NT2/D1 (cell line): ENCODE measurements around the gene ANKRD53.

Experiments used
- DNase-seq: peaks from one replicate; pipeline ENCODE4 v3.0.0-alpha.2; 2011; ENCODE audit warnings: low read depth, low spot score
- H3K27me3 ChIP-seq: 2 replicates; pipeline ENCODE4 v1.6.0; 2011; ENCODE audit warnings: mild to moderate bottlenecking; ENCODE audit not compliant: insufficient read length, insufficient read depth
- H3K36me3 ChIP-seq: 2 replicates; pipeline ENCODE4 v1.6.1; 2011; ENCODE audit warnings: mild to moderate bottlenecking, low read length, mixed read lengths; ENCODE audit not compliant: insufficient read depth, insufficient read length
- H3K4me1 ChIP-seq: 2 replicates; pipeline ENCODE4 v1.5.1; 2011; ENCODE audit not compliant: insufficient read depth, insufficient read length
- H3K4me3 ChIP-seq: 2 replicates; pipeline ENCODE4 v1.5.1; 2011; ENCODE audit warnings: low read depth; ENCODE audit not compliant: insufficient read length
- H3K9ac ChIP-seq: 2 replicates; pipeline ENCODE4 v1.6.0; 2011; ENCODE audit warnings: low read depth; ENCODE audit not compliant: insufficient read length
- H3K9me3 ChIP-seq: 2 replicates; pipeline ENCODE4 v1.5.1; 2011; ENCODE audit warnings: mild to moderate bottlenecking, low read length; ENCODE audit not compliant: insufficient read depth
- SUZ12 ChIP-seq: IDR thresholded peaks from 2 replicates; pipeline ENCODE4 v1.6.1; 2011; ENCODE audit not compliant: insufficient read length, insufficient read depth; ENCODE audit errors: extremely low read depth
- YY1 ChIP-seq: IDR thresholded peaks from 2 replicates; pipeline ENCODE4 v1.6.1; 2011; ENCODE audit not compliant: insufficient read length, insufficient read depth
- ZNF274 ChIP-seq: IDR thresholded peaks from 2 replicates; pipeline ENCODE4 v1.6.1; 2011; ENCODE audit warnings: mild to moderate bottlenecking, low read depth, low read length

ANKRD53 gene

GRCh38 chr2:70978341-70979179 is at the start of gene ANKRD53:
Gene ANKRD53 (plus strand): TSS chr2:70978630. CDS start chr2:70978646, 16 bp downstream.
- H3K4me1 ChIP-seq = peaks cover 3% of the 10 kb centered on the region
- no peak for DNase-seq
- peak within 1 kb of the TSS; percentile 59 for H3K9ac ChIP-seq
- H3K36me3 ChIP-seq = peaks cover 5% of the 10 kb centered on the region
- no peak for TF ChIP-seq ZNF274
- TF ChIP-seq SUZ12 = no peak
- no peak for TF ChIP-seq YY1
- H3K4me3 ChIP-seq = peak within 1 kb of the TSS; percentile 41
- H3K27me3 ChIP-seq = peaks cover 30% of the 10 kb centered on the region
- H3K9me3 ChIP-seq = no peaks in the 10 kb centered on the region

DNA sequence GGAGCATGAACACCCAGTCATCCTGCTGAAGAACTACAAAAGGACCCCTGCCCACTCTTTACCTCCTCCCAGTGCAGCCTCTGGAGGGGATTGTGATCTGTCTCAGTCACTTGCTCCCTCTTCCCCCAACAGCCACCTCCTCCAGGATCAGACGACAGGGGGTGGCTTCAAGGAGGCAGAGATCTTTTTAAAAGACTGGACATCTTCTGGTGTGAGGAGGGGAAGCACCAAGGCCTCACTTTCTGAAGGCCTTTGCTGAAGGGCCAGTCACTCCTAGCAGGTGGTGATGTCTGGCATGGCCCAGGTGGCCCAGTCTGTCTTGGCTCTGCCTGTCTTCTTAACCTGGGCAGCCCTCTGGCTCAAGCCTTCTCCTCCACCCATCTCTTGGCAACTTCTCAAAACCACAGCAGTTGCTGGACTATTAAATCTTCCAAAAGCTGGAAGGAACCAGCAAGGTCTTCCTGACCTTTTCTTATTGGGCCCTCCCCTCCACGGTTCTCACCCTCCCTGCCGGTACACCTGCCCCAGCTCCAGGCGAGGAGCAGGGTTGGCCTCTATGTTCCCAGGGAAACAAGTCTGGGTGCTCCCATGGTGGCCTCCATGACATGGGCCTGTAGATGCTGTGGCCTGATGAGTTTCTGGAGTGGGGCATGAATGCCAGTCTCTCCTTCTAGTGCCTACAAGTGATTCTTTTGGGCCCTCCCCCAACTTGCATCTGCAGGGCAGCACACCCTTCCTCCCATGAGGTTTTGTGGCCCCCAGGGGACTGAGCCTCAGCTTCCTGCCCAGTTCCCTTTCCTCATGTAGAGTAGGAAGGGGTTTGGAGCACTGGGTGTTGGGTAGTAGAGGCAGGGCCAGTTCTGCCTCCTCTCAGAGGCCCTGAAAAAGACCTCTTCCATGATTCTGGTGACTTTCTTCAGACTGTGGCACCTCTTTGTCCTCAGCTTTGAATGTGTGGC is 47.8 kb upstream of the ANKRD53 start:
- H3K36me3 ChIP-seq = no peaks in the 10 kb centered on the region
- peaks cover 3% of the 10 kb centered on the region for H3K4me1 ChIP-seq
- no peaks in the 10 kb centered on the region for H3K9me3 ChIP-seq
- no peak overlapping the region for H3K4me3 ChIP-seq
- H3K9ac ChIP-seq = no peak overlapping the region
- peaks cover 3% of the 10 kb centered on the region for H3K27me3 ChIP-seq
- no peak for DNase-seq
- TF ChIP-seq SUZ12 (no peak), ZNF274 (no peak), YY1 (no peak)

DNA sequence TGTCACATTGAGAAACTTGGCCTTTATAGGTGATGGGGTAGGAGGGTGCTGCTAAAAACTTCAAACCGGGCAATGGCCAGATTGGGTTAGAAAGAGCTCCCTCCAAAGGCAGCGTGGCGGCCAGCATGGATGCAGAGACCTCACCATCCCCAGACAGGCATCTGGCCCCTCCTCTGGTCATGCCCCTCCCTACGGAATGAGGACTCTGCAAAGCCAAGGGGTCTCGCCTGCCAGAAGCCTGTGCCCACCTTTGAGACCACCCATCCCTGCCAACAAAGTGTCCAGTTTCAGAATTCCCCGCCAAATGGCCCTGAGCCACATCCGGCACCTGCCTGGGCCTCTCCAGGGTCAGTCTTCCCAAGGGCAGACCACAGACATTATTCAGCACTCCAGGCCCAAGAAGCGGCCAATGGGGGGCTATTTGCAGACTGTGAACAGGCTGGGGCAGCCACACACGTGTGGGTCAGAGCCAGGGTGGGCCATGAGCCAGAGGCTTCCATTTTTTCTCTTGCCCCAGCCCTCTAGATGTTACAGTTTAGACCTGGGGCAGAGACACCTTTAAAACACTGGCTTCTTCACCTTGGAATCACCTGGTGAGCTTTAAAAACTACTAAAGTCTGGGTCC is 46.9 kb upstream of the ANKRD53 start:
- peaks cover 7% of the 10 kb centered on the region for H3K4me1 ChIP-seq
- H3K9ac ChIP-seq = no peak overlapping the region
- TF ChIP-seq ZNF274 = no peak
- TF ChIP-seq YY1 = no peak
- TF ChIP-seq SUZ12 = no peak
- no peaks in the 10 kb centered on the region for H3K36me3 ChIP-seq
- H3K27me3 ChIP-seq = peaks cover 3% of the 10 kb centered on the region
- H3K4me3 ChIP-seq = no peak overlapping the region
- DNase-seq = no peak
- no peaks in the 10 kb centered on the region for H3K9me3 ChIP-seq

- TF ChIP-seq SUZ12 = no peak
- no peak for TF ChIP-seq ZNF274
- TF ChIP-seq YY1 = no peak
- no peak for DNase-seq
- peaks cover 17% of the 10 kb centered on the region for H3K4me1 ChIP-seq
- no peak overlapping the region for H3K9ac ChIP-seq
- H3K36me3 ChIP-seq = no peaks in the 10 kb centered on the region
- no peaks in the 10 kb centered on the region for H3K9me3 ChIP-seq
- H3K27me3 ChIP-seq = peaks cover 3% of the 10 kb centered on the region
- no peak overlapping the region for H3K4me3 ChIP-seq
Observed at GRCh38 chr2:70932631-70933230, 45.7 kb upstream of the ANKRD53 start.

GRCh38 chr2:70934981-70935380 is 43.4 kb upstream of the ANKRD53 start:
- Histone ChIP-seq H3K4me3 (no peak overlapping the region), H3K4me1 (peaks cover 35% of the 10 kb centered on the region), H3K27me3 (peaks cover 9% of the 10 kb centered on the region), H3K36me3 (no peaks in the 10 kb centered on the region), H3K9me3 (no peaks in the 10 kb centered on the region), H3K9ac (no peak overlapping the region)
- no peak for DNase-seq
- TF ChIP-seq YY1 = no peak
- TF ChIP-seq ZNF274 = no peak
- TF ChIP-seq SUZ12 = no peak

DNA sequence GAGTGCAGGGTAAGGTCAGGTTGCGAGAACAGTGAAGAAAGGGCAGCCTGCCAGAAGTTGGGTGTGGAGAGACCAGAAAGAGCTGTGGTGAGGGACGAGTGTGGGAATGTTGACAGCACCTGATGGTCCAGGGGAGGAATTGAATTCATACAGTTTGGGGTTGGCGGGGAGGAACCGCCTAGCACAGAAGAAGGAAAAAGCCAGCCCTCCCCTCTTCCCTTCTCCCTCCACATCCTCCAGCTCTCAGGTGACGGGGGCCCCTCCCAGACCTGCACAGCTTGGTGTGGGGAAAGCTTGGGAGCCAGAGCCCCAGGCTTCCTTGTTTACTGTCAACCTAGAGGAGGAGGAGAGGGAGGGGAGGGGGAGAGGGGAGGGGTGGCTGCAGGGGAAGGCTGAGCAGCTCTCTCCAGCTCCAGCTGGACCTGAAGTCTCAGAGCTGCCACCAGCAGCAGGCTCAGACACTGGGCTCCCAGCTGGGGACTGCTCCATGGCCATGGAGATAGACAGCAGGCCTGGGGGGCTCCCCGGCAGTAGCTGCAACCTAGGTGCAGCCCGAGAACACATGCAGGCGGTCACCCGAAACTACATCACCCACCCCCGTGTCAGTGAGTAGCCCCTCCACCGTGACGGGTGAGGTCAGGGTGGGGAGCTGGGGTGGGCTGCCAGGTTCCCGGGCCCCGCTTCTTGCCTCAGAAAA is 42.8 kb upstream of the ANKRD53 start, which contains the start of gene ATP6V1B1:
Gene ATP6V1B1, plus strand, starts transcription at position 433 of the 697 bp plus-strand sequence. Its CDS starts 55 bp downstream, at position 488.
- no peak for DNase-seq
- peaks cover 14% of the 10 kb centered on the region for H3K27me3 ChIP-seq

More for the DNA sequence above, 42.8 kb upstream of the ANKRD53 start, which contains the start of gene ATP6V1B1:
- Histone ChIP-seq H3K4me3 (no peak within 1 kb of the TSS), H3K9ac (no peak within 1 kb of the TSS), H3K4me1 (peaks cover 35% of the 10 kb centered on the region), H3K9me3 (no peaks in the 10 kb centered on the region), H3K36me3 (no peaks in the 10 kb centered on the region)
- no peak for TF ChIP-seq SUZ12
- no peak for TF ChIP-seq YY1
- TF ChIP-seq ZNF274 = no peak
